Measurements from ENCODE around the gene ARHGDIB.

The ARHGDIB gene

DNA sequence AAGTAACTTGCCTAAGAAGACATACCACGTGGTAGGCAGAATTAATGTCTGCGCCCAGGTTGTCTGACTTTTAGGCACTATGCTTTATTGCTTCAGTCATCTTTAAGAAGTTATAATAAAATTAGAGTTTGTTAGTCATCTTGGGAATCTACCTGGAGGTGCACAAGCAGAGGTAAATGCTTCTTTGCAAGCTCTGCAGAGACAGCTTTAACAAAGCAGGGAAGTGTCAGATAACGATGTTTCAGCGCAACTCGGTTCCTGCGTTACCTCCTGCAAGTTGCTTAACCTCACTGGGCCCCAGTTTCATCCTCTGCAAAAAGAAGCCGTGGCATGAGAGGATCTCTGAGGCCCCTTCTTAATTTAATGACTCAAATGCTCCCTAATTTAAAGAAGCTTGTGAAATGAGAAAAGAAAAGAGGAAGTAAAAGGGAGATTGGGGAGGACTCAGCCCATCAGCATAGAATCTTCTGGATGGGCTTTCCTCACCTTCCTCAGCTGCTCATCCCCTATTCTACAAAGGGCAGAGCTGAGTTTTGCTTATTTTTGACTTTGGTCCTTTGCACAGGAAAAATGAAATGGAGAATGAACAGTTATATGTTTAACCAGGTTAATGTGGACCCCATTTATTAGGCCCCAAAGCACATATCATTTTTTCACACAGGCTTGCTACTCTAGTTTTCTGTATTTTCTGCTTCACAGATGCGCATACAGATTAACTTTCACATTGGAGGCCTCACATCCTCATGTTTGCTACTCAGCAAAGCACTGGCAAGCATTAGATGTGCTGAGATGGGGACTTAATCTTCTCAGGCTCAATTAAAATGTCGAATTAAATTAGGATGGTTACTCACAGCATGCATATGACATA, 5.1 kb downstream of the ARHGDIB start:
- no peak for DNase-seq (ENCODE audit: low read depth in 2 of 2)

DNA sequence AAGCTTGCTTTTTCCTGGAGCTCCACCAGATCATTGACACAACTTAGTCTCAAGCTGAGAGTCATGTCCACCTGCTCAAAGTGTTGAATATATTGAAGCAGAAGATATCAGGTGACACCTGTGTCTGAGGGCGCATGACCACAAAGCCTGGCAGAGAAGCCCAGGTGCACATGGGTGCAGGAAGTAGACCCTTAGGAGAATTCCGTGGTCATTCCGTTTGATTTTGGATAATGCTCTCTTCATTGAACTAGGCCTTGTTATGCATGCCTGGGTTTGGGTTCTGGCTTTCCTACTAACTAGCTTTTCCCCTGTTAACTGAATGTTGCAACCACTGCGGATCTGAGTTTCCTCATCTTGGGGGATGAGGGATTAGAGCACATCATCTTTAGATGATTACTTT, 7.1 kb downstream of the ARHGDIB start:
- no peak for DNase-seq (ENCODE audit: low read depth in 2 of 2)

DNA sequence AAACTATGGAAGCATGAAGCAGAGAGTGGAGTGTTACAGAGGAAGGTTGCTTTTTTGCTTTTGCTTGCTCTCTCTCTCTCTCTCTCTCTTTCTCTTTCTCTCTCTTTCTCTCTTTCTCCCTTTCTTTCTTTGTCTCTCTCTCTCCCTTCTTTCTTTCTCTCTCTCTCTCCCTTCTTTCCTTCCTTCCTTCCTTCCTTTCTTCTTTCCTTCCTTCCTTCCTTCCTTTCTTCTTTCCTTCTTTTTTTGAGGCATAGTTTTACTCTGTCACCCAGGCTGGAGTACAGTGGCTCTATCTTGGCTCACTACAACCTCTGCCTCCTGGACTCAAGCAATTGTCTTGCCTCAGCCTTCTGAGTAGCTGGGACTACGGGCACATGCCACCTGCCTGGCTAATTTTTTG, 7.6 kb downstream of the ARHGDIB start:
- DNase-seq (ENCODE audit: low read depth in 2 of 2): no peak

DNA sequence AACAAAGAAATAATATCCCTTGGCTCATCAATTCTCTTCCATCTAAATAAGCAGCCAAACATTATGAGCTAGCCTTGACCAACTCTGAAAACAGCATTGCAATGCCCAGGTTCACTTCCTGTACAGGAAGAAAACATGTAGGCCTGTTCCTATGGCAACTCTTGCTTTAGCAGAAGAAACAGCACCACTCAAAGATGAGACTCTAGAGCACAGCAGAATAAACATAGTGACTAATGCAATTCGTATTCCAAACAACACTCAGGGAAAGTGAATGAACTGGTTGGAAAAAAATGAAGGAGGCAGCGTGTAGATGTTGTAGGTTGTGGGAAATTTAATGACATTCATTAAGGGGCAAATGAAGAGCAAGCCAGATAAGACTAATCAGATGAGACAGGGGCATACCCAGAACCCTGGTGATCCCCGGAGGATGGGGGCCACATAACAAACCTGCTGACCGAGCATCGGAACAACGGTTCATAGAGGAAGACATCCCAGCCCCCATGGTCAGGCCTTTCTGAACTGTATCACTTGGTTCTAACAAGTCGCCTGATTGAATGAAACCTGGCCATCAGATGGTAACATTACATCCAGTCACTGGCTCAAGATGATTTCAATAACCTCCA, 9.0 kb downstream of the ARHGDIB start:
- DNase-seq (ENCODE audit: low read depth in 2 of 2): no peak

DNA sequence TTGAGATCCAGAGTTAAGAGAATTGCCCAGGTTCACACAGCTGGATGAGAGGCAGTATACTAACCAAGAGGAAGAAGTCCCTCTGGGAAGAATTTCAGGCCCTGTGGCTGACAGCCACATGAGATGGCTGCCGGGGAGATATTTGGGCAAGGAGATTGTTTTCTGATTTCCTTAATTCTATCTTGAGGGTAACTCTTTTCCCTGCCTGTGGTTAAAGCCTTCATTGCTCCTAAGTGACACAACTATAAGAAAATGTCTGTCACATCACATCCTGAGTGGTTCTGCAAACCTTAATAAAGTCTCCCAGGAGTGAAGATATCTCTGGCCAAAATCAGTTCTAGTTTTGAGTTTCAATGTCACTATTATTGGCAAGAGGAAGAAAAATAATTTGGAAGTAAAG, 9.6 kb downstream of the ARHGDIB start:
- no peak for DNase-seq (ENCODE audit: low read depth in 2 of 2)

DNA sequence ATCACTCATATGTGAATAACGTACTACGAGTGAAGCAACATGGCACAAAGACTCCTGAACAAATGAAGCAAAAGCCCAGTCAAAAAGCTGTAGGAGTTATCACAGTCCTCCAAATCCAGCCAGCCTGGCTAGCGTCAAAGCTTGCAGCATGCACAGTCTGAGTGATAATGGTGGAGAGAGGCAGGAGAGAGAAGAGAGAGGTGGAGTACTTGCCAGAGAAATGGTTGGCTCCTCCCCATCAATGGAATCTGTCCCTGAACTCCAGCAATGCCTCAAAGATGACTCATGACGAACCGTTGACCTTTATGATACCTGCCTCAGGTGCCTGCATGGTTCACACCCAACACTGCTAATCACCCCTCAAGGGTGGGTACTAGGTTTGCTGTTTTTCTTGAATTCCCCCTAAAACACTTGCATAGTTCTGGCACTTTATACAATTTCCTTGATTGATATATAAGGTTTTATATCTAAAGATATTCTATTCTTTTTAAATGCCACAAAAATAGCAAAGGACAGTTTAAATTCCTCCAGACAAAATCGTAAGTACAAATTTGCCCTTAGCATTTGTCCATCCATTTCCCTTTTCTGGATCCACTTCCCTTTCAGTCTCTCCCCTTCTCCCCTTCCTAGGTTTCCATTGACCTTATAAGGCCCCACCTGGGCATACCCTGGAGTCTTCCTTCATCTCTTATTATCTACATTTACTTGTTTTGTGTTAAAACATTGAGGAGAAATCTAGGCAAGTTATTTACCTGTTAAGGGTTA, 10.2 kb downstream of the ARHGDIB start:
- no peak for DNase-seq (ENCODE audit: low read depth in 2 of 2)

DNA sequence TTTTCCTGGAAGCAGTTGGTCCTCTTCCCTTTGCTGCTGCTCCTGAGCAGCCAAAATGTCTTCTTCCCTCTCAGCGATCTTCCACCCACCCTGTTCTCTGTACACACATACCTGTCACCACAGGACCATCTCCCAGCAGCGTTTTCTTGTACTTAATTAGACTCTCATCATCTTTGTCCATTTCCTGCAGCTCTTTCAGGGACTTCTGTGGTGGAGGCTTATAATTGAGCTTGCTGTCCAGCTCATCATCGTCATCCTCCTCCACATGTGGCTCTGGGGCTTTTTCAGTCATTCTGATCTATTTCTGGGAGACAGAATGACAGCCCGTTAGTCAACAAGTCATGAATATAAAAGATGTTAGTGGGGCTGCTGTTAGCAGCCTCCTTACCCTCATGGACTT, 11.0 kb downstream of the ARHGDIB start:
- no peak for DNase-seq (ENCODE audit: low read depth in 2 of 2)

DNA sequence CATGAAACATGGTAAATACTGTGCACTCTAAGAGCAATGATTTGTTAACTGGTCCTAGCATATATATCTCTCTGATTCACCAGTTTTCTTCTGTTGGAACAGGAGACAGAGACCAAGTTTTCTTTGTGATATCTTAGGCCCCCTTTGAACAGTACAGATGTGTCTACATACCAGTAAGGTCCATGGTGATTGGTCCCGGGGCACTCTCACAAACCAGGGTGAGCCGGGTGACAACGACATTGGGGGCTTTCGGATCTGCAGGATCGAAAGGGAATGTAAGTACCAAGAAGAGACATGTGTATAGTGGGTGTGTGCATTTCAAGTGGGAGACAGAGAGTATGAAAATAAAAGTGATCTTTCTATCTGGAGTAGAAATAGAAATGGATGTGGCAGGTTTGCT, 11.8 kb downstream of the ARHGDIB start:
- DNase-seq (ENCODE audit: low read depth in 2 of 2): no peak

DNA sequence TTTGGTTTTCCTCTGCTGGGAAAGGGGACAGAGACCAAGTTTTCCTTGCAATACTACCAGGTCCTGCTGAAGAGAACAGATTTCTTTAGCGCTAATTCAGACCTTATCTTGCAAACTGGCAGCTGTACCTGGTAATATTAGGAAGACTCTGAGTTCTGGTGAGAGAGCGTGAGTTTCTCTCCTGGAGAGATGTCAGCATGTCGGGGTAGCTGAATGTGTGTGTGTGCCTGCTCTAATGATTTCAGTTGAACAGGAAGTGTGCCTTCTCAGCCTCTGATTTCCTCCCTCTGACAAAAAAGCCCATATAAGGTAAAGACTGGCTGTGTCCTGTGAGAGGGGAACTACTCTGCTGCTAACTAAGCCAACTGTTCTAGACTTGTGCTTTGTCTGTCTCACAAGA, 12.7 kb downstream of the ARHGDIB start:
- DNase-seq (ENCODE audit: low read depth in 2 of 2): peak in 1 of 2 donors; percentile 47

DNA sequence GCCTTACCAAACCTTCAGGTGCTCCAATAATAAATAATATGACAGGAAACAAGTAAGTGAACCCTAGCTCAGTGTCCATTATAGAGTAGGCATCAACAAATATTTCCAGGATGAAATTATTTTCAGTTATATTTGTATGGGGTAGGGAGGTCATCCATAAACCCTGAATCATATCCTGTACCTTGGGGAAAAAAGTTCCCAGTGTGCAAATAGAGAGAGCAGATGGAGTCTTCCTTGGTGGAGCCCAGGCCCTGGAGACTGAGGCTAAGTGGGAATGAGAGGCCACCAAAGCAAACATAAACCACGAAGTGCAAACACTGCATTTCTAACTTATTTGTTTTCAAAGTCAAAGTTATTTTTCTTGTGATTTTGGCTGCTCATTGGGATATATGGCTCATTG, 14.5 kb downstream of the ARHGDIB start:
- DNase-seq (ENCODE audit: low read depth in 2 of 2): no peak

DNA sequence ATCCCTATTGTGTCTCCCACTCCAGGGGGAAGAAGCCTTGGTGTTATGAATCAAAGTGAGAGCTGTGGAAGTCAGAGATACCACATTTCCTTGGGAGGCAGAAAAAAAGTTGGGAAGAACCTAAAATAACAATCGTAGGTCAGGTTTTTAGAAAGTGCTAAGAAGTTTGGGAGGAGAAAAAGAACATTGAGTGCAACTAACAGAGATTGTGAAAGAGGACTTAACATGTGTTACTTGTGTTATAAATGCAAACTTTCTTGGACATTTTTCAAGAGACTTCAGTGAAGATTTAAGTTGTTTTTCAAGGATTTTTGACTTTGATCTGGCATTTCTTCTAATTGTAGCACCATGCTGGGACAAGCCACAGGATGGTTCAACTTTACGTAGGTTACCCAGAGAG, 15.2 kb downstream of the ARHGDIB start:
- DNase-seq (ENCODE audit: low read depth in 2 of 2): no peak

DNA sequence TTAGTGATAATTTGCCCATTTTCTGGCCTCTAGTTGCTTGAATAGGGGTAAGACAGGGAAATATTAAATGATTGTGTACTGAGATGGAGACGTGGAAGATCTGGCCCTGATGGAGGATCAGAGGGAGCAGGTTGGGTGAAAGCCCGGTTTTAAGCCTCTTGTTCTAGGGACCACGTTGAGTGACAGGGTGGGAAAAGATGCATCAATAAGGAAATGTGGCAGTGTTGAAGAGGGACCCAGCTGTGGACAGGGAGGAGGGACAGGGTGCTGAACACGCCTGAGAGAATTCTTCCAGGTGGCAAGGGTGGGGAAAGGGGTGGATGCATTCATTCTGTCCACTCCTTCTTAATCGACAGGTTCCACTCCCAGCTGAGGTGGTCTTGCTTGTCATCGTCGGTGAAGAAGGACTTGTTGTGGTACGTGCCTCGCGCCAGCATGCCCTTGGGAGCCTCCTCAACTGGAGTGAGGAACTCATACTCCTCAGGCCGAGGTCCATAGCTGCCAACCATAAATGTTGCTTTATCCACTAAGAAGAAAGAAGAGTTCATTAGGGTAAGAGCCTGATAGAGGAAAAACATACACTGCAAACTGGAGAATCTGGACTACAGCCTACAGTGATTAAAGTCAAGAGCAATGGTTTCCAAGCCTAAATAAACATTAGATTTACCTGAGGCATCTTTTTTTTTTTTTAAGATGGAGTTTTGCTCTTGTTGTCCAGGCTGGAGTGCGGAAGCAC, 19.0 kb downstream of the ARHGDIB start:
- DNase-seq (ENCODE audit: low read depth in 2 of 2): no peak

DNA sequence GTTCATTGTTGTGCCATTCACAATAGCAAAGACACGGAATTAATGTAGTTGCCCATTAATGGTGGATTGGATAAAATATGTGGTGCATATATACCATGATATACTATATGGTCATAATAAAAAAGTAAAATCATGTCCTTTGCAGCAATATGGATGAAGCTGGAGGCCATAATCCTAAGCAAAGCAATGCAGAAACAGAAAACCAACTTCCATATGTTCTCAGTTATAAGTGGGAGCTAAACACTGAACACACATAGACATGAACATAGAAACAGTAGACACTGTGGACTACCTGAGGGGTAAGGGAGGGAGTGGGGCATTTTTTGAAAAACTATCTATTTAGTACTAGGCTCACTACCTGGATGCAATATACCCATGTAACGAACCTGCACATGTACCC, 20.0 kb downstream of the ARHGDIB start:
- DNase-seq (ENCODE audit: low read depth in 2 of 2): no peak

DNA sequence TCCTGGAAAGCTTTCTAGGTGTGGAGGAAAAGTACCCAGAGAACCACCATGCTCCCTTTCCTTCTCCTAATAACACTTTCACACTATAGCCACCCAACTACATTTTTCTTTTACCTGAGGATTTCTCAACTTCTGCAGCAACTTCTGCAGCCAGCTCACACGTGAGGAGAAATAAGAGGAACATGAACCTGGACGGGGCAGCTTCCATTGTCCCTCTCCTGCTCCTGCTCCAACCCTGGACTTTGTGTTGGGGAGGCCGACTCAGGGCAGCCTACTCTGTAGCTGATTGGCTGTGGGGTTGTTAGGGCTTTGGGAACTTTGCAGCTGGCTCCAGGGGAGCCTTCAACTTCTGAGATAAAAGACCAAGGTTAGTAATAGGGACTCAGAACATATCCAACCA, 23.1 kb downstream of the ARHGDIB start, which contains the start of gene ERP27:
Gene ERP27, minus strand, starts transcription at position 237 of the 400 bp plus-strand sequence. Its CDS starts 29 bp downstream, at position 208.
- DNase-seq (ENCODE audit: low read depth in 2 of 2): no peak

DNA sequence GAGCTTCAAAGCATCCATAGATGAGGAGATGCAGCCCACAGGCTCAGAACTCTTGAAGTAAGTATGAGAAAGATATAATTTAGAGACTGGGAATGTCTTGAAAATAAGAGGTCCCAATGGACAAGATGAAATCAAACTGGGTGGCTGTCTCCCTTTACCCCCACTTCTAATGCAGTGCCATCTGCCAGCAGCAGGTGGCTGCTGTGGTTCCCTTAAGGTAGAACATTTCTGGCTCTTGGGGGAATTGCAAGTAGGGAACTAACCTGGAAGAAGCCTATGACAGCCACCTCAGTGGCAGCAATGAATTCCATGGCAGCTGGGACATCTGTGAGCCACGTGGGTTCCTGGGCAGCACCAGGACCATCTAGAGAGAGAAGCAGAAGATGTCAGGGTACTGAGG, 23.7 kb downstream of the ARHGDIB start:
- DNase-seq (ENCODE audit: low read depth in 2 of 2): no peak

DNA sequence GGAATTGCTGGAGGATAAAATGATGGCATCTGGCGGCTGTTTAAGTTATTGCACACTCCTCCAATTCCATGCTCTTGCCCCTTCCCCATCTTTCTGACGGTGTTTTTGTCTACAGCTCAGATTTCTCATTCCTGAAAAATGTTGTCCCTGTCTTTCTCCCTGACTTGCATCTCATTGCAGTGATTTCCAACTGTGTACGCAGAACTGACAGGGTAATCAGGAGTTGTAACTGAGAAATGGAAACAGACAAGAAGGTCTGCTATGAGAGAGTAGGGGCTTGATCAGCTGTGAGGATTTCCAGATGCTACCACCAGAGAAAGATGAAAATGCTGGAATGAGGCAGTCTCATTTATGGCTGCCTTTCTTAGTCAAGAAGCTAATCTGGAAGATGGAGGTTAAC, 24.4 kb downstream of the ARHGDIB start:
- DNase-seq (ENCODE audit: low read depth in 2 of 2): no peak

DNA sequence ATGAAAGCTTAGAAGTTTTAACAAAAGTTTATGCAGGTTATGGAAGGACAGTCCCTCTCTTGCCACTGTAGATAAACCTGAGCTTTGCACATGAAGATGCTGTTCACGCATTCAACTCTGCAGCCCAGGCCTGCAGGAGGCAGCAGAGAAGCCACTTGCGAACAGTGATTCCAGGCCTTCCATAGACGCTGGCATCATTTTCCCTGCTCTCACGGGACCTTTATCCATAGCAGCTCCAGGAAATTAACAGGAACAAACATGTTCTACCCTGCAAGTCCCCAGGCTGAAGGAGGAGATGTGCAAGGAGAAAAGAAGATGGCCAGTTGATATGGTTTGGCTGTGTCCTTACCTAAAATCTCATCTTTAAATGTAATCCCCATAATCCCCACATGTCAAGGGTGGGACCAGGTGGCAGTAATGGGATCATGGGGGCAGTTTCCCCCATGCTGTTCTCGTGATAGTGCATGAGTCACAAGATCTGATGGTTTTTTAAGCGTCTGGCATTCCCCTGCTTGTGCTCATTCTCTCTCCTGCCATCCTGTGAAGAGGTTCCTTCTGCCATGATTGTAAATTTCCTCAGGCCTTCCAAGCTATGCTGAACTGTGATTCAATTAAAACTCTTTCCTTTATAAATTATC, 25.1 kb downstream of the ARHGDIB start:
- DNase-seq (ENCODE audit: low read depth in 2 of 2): no peak

DNA sequence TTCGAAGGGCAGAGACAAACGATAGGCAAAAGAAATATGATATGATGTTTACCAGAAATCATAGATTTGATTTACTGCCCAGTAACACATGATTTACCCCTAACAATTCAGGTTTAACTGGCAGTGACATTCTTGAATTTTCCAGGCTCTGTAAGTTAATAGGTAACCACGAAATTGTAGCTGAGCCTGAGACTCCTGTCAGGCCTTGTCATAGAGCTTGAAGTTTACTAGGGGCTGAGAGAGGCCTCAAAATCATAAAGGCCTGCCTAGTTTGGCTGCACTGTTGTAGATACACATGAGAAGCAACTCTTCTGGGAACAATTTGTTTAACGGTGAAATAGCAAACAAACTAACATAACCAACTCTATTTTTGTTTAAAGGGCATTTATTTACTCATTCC, 26.4 kb downstream of the ARHGDIB start:
- no peak for DNase-seq (ENCODE audit: low read depth in 2 of 2)

DNA sequence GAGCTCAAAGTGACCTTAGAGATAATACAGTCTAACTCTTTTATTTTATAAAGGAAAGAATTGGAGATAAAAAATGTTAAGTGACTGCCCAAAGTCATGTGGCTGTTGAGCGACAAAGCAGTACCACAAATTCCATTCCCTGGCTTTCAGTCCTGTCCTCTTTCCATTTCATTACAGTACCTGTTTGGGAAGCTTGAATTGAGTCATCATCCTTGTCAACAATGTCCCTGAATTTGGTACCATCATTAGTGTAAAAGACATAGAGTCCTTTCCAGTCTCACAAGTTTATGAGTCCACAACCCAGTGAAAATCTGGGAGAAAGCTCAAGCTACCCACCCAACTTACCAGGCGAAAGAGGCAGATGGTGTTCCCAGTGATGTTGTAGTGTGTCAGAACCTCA, 26.9 kb downstream of the ARHGDIB start:
- DNase-seq (ENCODE audit: low read depth in 2 of 2): no peak

DNA sequence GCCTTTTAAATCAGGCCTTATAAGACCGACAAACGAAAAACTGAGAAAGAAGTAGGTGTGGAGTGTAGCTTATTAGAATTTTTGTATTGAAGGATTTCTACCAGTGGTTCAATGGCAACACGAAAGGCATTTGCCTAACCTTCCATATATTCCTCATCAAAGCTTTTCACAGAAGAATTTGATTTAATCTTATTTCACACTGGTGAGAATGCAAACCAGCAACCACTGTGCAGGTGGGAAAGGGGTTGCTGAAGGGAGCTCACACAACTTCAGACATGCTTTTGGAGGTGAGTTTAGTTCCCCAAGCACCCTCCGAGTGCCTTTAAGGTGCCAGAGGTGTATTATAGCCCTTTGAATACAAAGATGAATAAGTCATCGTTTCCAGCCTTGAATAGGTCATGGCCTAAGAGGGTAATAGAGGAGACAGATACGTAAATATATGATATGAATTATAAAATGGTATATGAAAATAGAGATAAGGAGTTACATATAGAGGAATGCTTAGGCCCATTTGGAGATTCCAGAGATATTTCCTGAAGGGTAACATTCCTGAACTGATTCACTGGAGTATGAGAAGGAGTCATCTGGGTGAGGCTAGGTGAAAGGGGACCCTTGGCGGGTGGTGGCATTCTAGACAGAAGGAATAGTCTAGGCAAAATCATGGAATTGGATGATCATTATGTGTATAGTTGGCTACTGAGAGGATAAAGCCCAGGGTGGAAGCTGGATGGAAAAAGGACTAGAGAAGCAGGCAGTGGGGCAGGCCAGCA, 29.4 kb downstream of the ARHGDIB start:
- DNase-seq (ENCODE audit: low read depth in 2 of 2): no peak

DNA sequence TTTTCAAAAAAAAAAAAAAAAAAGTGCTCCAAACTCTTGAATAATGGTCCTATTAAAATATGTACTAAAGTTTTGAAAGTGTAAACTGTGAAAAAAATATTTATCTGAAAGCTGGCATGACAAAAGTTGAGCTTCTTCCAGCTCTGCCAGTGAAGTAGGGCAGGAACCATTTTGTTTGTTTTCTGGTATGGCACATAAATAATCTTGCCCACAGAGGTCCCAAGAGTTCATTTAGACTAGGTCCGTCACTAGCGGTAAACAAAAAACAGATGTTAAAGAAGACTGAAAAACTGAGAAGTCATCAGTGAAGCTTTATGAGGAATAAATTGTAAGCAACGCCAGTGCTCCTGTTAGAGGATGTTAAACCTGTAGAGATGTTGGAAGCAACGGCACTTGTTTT, 30.0 kb downstream of the ARHGDIB start:
- DNase-seq (ENCODE audit: low read depth in 2 of 2): no peak
